Measurements from ENCODE around the gene FADS1. TPM values are rescaled to one million over a fixed set of nuclear protein-coding genes. Genes with fewer than 3 reads are reported as not detected.

FADS1 gene
- total and polyA plus RNA-seq, 2 donors (not counting 3 experiments of a cell fraction or from before 2014, with no cell fraction given) = 110 to 121 TPM

- POLR2A ChIA-PET = no interaction called here
Observed at GRCh38 chr11:61778920-61779650, 37.7 kb downstream of the FADS1 start.

More at GRCh38 chr11:61778920-61779650, 37.7 kb downstream of the FADS1 start:
- Histone ChIP-seq H3K27me3 (ENCODE audit: control insufficient read depth in 2 of 2, insufficient read depth in 2 of 2, low read length in 2 of 2) (no peaks in the 10 kb centered on the region), H3K9ac (replicated peaks; ENCODE audit: extremely low read depth, insufficient read depth, low read length) (no peak overlapping the region), H3K79me2 (ENCODE audit: control insufficient read depth, insufficient read depth, low read length) (no peaks in the 10 kb centered on the region), H2AFZ (ENCODE audit: low read depth, low read length) (no peak overlapping the region), H3K27ac (ENCODE audit: insufficient read depth, low read depth, low read length) (no peak overlapping the region), H4K20me1 (replicated peaks; ENCODE audit: control insufficient read depth, extremely low read depth, insufficient read depth, low read length) (no peaks in the 10 kb centered on the region), H3K9me3 (replicated peaks; ENCODE audit: control insufficient read depth, insufficient read depth, low read length) (no peaks in the 10 kb centered on the region), H3K36me3 (ENCODE audit: control insufficient read depth in 2 of 2, extremely low read depth in 1 of 2, insufficient read depth in 2 of 2, low read length in 2 of 2) (no peaks in the 10 kb centered on the region), H3K4me1 (ENCODE audit: control insufficient read depth, extremely low read depth, insufficient read depth, low read length) (no peaks in the 10 kb centered on the region), H3K4me2 (ENCODE audit: insufficient read depth, low read length) (no peak overlapping the region), H3K9me1 (replicated peaks; ENCODE audit: control insufficient read depth, extremely low read depth, insufficient read depth, low read length) (no peaks in the 10 kb centered on the region), H3K4me3 (replicated peaks in 1 of 3; ENCODE audit: insufficient read depth in 1 of 3, low read depth in 1 of 3, low read length in 3 of 3) (no peak overlapping the region)
- dilution Hi-C loops (cut with MboI; ENCODE audit: extremely low pct_ligation_motif_present, low sequenced_read_pairs) = no loop called here
- intact Hi-C loops (cut with micrococcal nuclease) = no loop called here
- TF ChIP-seq MAX (IDR thresholded peaks at IDR 0.05; ENCODE audit: insufficient read depth, insufficient read length) = no peak
- TF ChIP-seq FOS (IDR thresholded peaks at IDR 0.05; ENCODE audit: borderline replicate concordance, insufficient read depth, low read length) = no peak
- TF ChIP-seq EZH2 (IDR thresholded peaks at IDR 0.05; ENCODE audit: borderline replicate concordance, low read depth, low read length, severe bottlenecking) = no peak
- TF ChIP-seq POLR2AphosphoS5 (IDR thresholded peaks at IDR 0.05; ENCODE audit: insufficient read depth, low read depth, low read length) = no peak
- TF ChIP-seq GATA2 (IDR thresholded peaks at IDR 0.05; ENCODE audit: insufficient read depth, insufficient read length, low read depth, low read length) = no peak
- TF ChIP-seq MYC (IDR thresholded peaks at IDR 0.05; ENCODE audit: low read depth, low read length) = no peak
- TF ChIP-seq JUN (IDR thresholded peaks at IDR 0.05; ENCODE audit: borderline replicate concordance, insufficient read depth, insufficient read length, low read depth) = no peak
- no peak for TF ChIP-seq CTCF (IDR thresholded peaks at IDR 0.05; ENCODE audit: extremely low read depth in 1 of 2, insufficient read depth in 1 of 2, low read depth in 1 of 2, low read length in 2 of 2)
- TF ChIP-seq POLR2A (IDR thresholded peaks at IDR 0.05; ENCODE audit: low read depth, low read length) = no peak
- CTCF ChIA-PET = interaction anchor here (0.7 to 2.3 kb wide), 4 partner anchors 8 to 120 kb away, joined by 3 to 13 read pairs (median 8); no protein-coding TSS in a partner anchor
- no TSS peak for BruUV-seq (replicated peaks)
- no peak for FAIRE-seq
- DNase-seq (ENCODE audit: low read depth, low spot score) = no peak

Measured in endothelial cell of umbilical vein (primary cell).